BLaER1 treated with 17β-estradiol and CSF1 and Interleukin-3, amounts not matched to agents 10 nM and 100 nM (cell line): ENCODE measurements around the gene CFAP100.

ENCODE experiments used
- H3K27ac ChIP-seq, 11 experiments: shearing (Covaris generic); formaldehyde crosslinking; 2 replicates each; pipeline ENCODE4 v1.8.1; 2022
- H3K27me3 ChIP-seq, 11 experiments: shearing (Covaris generic); formaldehyde crosslinking; 2 replicates each; pipeline ENCODE4 v1.8.1; 2022
- H3K36me3 ChIP-seq, 11 experiments: shearing (Covaris generic); formaldehyde crosslinking; 2 replicates each; pipeline ENCODE4 v1.8.1; 2022
- H3K4me1 ChIP-seq, 10 experiments: shearing (Covaris generic); formaldehyde crosslinking; 2 replicates each; pipeline ENCODE4 v1.8.1; 2022
- H3K4me2 ChIP-seq, 11 experiments: shearing (Covaris generic); formaldehyde crosslinking; 2 replicates each; pipeline ENCODE4 v1.8.1; 2022
- H3K4me3 ChIP-seq, 10 experiments: shearing (Covaris generic); formaldehyde crosslinking; 2 replicates each; pipeline ENCODE4 v1.8.1; 2022
- H3K9ac ChIP-seq, 11 experiments: shearing (Covaris generic); formaldehyde crosslinking; 2 replicates each; pipeline ENCODE4 v1.8.1; 2022
- H3K9me3 ChIP-seq, 11 experiments: shearing (Covaris generic); formaldehyde crosslinking; replicated peaks in 1 of 11; 2 replicates each; pipeline ENCODE4 v1.8.1; 2022
- H4K20me1 ChIP-seq, 11 experiments: shearing (Covaris generic); formaldehyde crosslinking; 2 replicates each; pipeline ENCODE4 v1.8.1; 2022
- Cebpa-rat ChIP-seq, 11 experiments: shearing (Covaris generic); IDR thresholded peaks; 2 replicates each; pipeline ENCODE4 v1.8.1; 2022

CFAP100 gene

DNA sequence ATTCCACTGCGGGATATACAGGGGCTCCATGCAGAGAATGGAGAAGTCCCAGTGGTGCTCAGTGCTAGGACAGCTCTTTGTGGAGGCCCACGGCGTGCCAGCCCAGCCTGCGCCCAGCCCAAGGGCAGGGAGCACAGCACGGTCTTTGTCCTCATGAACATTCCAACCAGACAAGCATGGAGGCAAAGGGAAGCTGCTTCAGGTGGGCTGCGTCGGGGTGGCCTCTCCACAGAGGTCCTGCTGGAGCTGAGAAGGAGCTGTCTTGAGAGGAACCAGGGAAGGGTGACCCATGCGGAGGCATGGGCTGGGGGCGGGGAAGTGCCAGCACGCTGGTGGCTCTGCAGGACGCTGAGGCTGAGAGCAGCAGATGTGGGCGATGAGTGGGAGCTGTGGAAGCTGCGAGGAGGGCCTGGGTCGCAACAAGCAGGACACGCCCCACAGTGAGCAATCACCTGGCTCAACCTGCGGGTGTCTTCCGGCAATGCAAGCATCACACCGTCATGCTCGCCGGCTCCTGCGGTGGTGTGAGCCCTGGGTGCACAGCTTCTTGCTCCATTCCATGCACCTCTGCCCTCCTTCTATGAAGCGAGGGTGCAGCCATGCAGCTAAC lies 23.5 kb upstream of the CFAP100 start:
- Histone ChIP-seq H3K9me3 (no peaks in the 10 kb centered on the region), H3K9ac (no peak overlapping the region), H3K4me1 (peaks cover 7 to 25% (median 14%) of the 10 kb centered on the region in 10 experiments), H4K20me1 (no peaks in the 10 kb centered on the region), H3K27me3 (no peaks in the 10 kb centered on the region), H3K4me3 (no peak overlapping the region), H3K36me3 (no peaks in the 10 kb centered on the region), H3K4me2 (no peak overlapping the region), H3K27ac (no peak overlapping the region)
- no peak for TF ChIP-seq Cebpa-rat (IDR thresholded peaks at IDR 0.05)

- Histone ChIP-seq H3K36me3 (no peaks in the 10 kb centered on the region), H3K4me1 (peaks cover 9 to 31% (median 21%) of the 10 kb centered on the region in 10 experiments), H3K4me3 (no peak overlapping the region), H3K27ac (no peak overlapping the region), H3K9ac (no peak overlapping the region), H3K4me2 (no peak overlapping the region), H4K20me1 (no peaks in the 10 kb centered on the region; a peak in 1 of 22 replicates), H3K27me3 (no peaks in the 10 kb centered on the region), H3K9me3 (no peaks in the 10 kb centered on the region)
- no peak for TF ChIP-seq Cebpa-rat (IDR thresholded peaks at IDR 0.05)
Observed at GRCh38 chr3:126372413-126373145, 22.1 kb upstream of the CFAP100 start.

DNA sequence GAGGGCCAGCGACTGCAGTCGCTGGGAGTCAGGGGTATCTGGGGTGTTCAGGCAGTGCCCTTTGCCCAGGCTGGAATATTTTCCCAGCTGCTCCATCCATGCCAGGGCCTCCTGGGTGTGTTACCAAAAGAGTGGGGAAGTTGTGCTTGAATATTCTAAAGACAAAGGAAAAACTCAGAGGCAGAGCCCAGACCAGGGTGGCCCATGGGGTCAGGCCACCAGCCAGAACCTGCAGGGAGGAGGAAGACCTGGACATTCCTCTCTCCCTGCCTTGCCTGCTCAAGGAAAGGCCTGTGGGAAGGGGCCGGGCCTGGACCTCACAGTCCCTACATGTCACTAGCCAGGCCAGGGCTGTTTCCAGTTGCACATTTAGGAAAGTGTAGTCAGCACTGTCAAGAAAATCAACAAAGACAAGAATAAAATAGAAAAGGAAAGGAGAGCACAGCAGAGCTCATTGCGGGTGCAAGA lies 21.5 kb upstream of the CFAP100 start:
- H4K20me1 ChIP-seq = no peaks in the 10 kb centered on the region; a peak in 1 of 22 replicates
- H3K4me1 ChIP-seq = peaks cover 15 to 37% (median 27%) of the 10 kb centered on the region in 10 experiments
- H3K36me3 ChIP-seq = no peaks in the 10 kb centered on the region
- H3K9me3 ChIP-seq = no peaks in the 10 kb centered on the region
- H3K27me3 ChIP-seq = no peaks in the 10 kb centered on the region
- H3K27ac ChIP-seq = no peak overlapping the region
- TF ChIP-seq Cebpa-rat (IDR thresholded peaks at IDR 0.05) = no peak
- H3K9ac ChIP-seq = no peak overlapping the region
- H3K4me2 ChIP-seq = no peak overlapping the region
- no peak overlapping the region for H3K4me3 ChIP-seq

- Histone ChIP-seq H3K4me3 (no peak overlapping the region), H4K20me1 (no peaks in the 10 kb centered on the region; a peak in 1 of 22 replicates), H3K36me3 (no peaks in the 10 kb centered on the region), H3K27me3 (no peaks in the 10 kb centered on the region), H3K9ac (no peak overlapping the region), H3K4me1 (peaks cover 16 to 39% (median 30%) of the 10 kb centered on the region in 10 experiments), H3K27ac (no peak overlapping the region), H3K4me2 (no peak overlapping the region), H3K9me3 (no peaks in the 10 kb centered on the region; a peak in 1 of 22 replicates)
- no peak for TF ChIP-seq Cebpa-rat (IDR thresholded peaks at IDR 0.05)
Observed at GRCh38 chr3:126373682-126374601, 20.8 kb upstream of the CFAP100 start.

- Histone ChIP-seq H3K4me2 (peak overlapping the region; percentile 48 to 88 (median 79)), H4K20me1 (no peaks in the 10 kb centered on the region; a peak in 1 of 22 replicates), H3K36me3 (no peaks in the 10 kb centered on the region), H3K27ac (peak overlapping the region in 3 of 11 experiments; percentile 10 to 37 (median 30); a peak in 4 of 22 replicates), H3K4me1 (peaks cover 16 to 39% (median 30%) of the 10 kb centered on the region in 10 experiments), H3K27me3 (no peaks in the 10 kb centered on the region), H3K4me3 (no peak overlapping the region), H3K9ac (peak overlapping the region in 6 of 11 experiments; percentile 4 to 65 (median 45); a peak in 9 of 22 replicates), H3K9me3 (no peaks in the 10 kb centered on the region; a peak in 1 of 22 replicates)
- TF ChIP-seq Cebpa-rat (IDR thresholded peaks at IDR 0.05) = no peak
Observed at GRCh38 chr3:126375835-126376331, 18.8 kb upstream of the CFAP100 start.

GRCh38 chr3:126376444-126376843 lies 18.3 kb upstream of the CFAP100 start:
- H3K9me3 ChIP-seq = no peaks in the 10 kb centered on the region; a peak in 1 of 22 replicates

GRCh38 chr3:126377211-126377610 lies 17.5 kb upstream of the CFAP100 start:
- Histone ChIP-seq H3K9ac (no peak overlapping the region), H3K27me3 (no peaks in the 10 kb centered on the region), H3K4me1 (peaks cover 16 to 39% (median 30%) of the 10 kb centered on the region in 10 experiments), H3K4me3 (no peak overlapping the region), H3K27ac (no peak overlapping the region), H3K4me2 (peak overlapping the region in 7 of 11 experiments; percentile 18 to 83 (median 66); a peak in 6 of 22 replicates), H3K36me3 (no peaks in the 10 kb centered on the region), H4K20me1 (no peaks in the 10 kb centered on the region; a peak in 1 of 22 replicates), H3K9me3 (no peaks in the 10 kb centered on the region; a peak in 1 of 22 replicates)
- TF ChIP-seq Cebpa-rat (IDR thresholded peaks at IDR 0.05) = no peak

More at GRCh38 chr3:126376444-126376843, 18.3 kb upstream of the CFAP100 start:
- no peak for TF ChIP-seq Cebpa-rat (IDR thresholded peaks at IDR 0.05)
- peak overlapping the region; percentile 48 to 88 (median 79) for H3K4me2 ChIP-seq
- H3K9ac ChIP-seq = peak overlapping the region in 5 of 11 experiments; percentile 37 to 65 (median 47); a peak in 8 of 22 replicates
- no peaks in the 10 kb centered on the region for H3K27me3 ChIP-seq
- H4K20me1 ChIP-seq = no peaks in the 10 kb centered on the region; a peak in 1 of 22 replicates
- H3K27ac ChIP-seq = peak overlapping the region in 3 of 11 experiments; percentile 10 to 37 (median 30); a peak in 3 of 22 replicates
- no peaks in the 10 kb centered on the region for H3K36me3 ChIP-seq
- no peak overlapping the region for H3K4me3 ChIP-seq
- peaks cover 16 to 39% (median 30%) of the 10 kb centered on the region in 10 experiments for H3K4me1 ChIP-seq

DNA sequence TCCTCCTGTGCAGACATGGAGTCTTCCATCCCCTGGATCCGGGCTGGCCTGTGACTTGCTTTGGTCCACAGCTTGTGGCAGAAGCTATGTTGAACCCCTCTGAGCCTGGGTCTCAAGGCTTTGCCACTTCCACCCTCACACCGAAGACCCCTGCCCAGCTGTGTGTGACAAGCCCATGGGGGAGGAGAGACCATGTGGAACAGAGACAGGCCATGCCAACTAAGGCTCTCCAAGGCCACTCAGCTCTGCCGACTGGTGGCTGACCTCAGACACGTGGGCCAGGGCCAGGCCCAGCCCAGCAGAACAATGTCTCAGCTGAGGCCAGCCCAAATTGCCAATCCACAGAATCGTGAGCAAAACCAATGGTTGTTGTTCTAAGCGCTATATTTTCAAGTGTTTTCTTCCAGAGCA lies 16.4 kb upstream of the CFAP100 start:
- H3K4me2 ChIP-seq = peak overlapping the region in 10 of 11 experiments; percentile 12 to 65 (median 30); a peak in 12 of 22 replicates
- no peak for TF ChIP-seq Cebpa-rat (IDR thresholded peaks at IDR 0.05)
- H3K36me3 ChIP-seq = no peaks in the 10 kb centered on the region
- peaks cover 16 to 39% (median 30%) of the 10 kb centered on the region in 10 experiments for H3K4me1 ChIP-seq
- H3K9ac ChIP-seq = no peak overlapping the region
- no peak overlapping the region for H3K4me3 ChIP-seq
- no peak overlapping the region for H3K27ac ChIP-seq
- H4K20me1 ChIP-seq = no peaks in the 10 kb centered on the region; a peak in 1 of 22 replicates
- no peaks in the 10 kb centered on the region; a peak in 1 of 22 replicates for H3K9me3 ChIP-seq
- H3K27me3 ChIP-seq = no peaks in the 10 kb centered on the region
